Testis (tissue), 2 donors: ENCODE data around the gene RTP1.

Experiments used
- POLR2A ChIP-seq: fragments of 450-650 bp; IDR thresholded peaks from one replicate; pipeline ENCODE4 v1.6.1; 2017; ENCODE audit warnings: antibody characterized with exemption, mild to moderate bottlenecking, moderate library complexity
- TF ChIP-seq, protein P1 (sequence below), 3 experiments: fragments of 450-650 bp in 2 of 3; fragments of 200-600 bp in 1 of 3; sonication (generic) in 1 of 3; IDR thresholded peaks; one replicate each; pipeline ENCODE4 v1.5.1; 2016 to 2019; ENCODE audit warnings: antibody characterized with exemption in 3 of 3, mild to moderate bottlenecking in 2 of 3, moderate library complexity in 1 of 3

DNA sequence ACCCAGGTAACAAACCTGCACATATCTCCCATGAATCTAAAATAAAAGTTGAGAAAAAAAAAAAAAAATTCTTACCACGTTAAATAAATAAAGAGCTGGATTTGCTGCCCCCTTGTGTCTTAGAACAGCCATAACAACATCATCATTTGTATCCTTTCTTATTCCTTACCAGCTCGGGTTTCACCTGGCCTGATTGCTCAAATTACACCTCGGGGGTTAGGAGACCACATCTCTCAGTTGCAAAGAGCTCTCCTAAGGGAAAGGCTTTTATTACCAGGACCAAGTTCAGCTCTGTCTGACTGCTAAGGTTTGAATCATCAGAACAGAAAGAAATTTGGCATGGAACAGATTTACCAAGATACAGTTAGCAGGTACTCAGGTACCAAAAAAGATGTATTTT lies 32.1 kb upstream of the RTP1 start:
- TF ChIP-seq, protein P1, sequence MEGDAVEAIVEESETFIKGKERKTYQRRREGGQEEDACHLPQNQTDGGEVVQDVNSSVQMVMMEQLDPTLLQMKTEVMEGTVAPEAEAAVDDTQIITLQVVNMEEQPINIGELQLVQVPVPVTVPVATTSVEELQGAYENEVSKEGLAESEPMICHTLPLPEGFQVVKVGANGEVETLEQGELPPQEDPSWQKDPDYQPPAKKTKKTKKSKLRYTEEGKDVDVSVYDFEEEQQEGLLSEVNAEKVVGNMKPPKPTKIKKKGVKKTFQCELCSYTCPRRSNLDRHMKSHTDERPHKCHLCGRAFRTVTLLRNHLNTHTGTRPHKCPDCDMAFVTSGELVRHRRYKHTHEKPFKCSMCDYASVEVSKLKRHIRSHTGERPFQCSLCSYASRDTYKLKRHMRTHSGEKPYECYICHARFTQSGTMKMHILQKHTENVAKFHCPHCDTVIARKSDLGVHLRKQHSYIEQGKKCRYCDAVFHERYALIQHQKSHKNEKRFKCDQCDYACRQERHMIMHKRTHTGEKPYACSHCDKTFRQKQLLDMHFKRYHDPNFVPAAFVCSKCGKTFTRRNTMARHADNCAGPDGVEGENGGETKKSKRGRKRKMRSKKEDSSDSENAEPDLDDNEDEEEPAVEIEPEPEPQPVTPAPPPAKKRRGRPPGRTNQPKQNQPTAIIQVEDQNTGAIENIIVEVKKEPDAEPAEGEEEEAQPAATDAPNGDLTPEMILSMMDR (IDR thresholded peaks at IDR 0.05): peak; percentile 43 to 84 (median 55)
- TF ChIP-seq POLR2A: no peak
